GM13977 (cell line): ENCODE measurements around the gene SKAP1.

Experiments used
- DNase-seq: peaks from one replicate; pipeline ENCODE4 v3.0.0; 2012; ENCODE audit warnings: low spot score
- CTCF ChIP-seq: IDR thresholded peaks from 2 replicates; pipeline ENCODE4 v1.5.1; 2012; ENCODE audit warnings: mild to moderate bottlenecking, control low read depth; ENCODE audit not compliant: insufficient read depth; ENCODE audit errors: extremely low read depth, missing control alignments
- in situ Hi-C: fragments of 300-500 bp; cut with MboI; formaldehyde crosslinking; loops from one replicate; pipeline ENCODE4 v1.12.0; 2022; ENCODE audit warnings: low sequenced_read_pairs, low pct_unique_long_range_greater_than_20kb, mixed read lengths, inconsistent platforms; ENCODE audit not compliant: unreplicated experiment

Gene SKAP1

GRCh38 chr17:48229936-48230335, 200.1 kb downstream of the SKAP1 start:
- no peak for TF ChIP-seq CTCF
- DNase-seq, result no peak
- in situ Hi-C loops, result no loop called here

- TF ChIP-seq CTCF, result peak; percentile 22
- no peak for DNase-seq
- in situ Hi-C loops, result no loop called here
These were observed 201.3 kb downstream of the SKAP1 start for GRCh38 chr17:48228720-48229119.

- TF ChIP-seq CTCF, result no peak
- in situ Hi-C loops, result no loop called here
- DNase-seq, result no peak
These were observed 204.1 kb downstream of the SKAP1 start for GRCh38 chr17:48225725-48226567.

GRCh38 chr17:48223945-48224344, 206.1 kb downstream of the SKAP1 start:
- in situ Hi-C loops, result no loop called here
- no peak for TF ChIP-seq CTCF
- no peak for DNase-seq

DNA sequence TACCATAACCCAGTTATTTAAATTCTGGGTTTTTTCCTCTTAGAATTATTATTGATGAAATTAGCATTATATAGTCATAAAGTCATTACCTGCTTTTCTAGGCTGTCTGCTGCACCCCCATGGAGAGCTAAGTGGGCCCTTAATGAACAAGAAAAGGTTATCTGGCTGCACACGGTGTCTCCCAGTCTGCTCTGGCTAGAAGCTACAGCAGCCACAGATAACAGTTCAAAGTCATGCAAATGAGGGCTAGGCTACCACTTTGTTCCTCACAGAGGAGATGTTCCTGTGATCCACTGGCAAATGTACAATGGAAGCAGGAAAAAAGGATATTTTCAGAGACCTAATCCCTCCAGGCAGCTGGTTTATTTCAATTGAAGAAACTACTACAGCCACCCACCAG, 210.4 kb downstream of the SKAP1 start:
- no peak for TF ChIP-seq CTCF
- in situ Hi-C loops, result no loop called here
- DNase-seq, result no peak

GRCh38 chr17:48215583-48216139, 214.4 kb downstream of the SKAP1 start:
- no peak for DNase-seq
- TF ChIP-seq CTCF, result peak; percentile 52
- in situ Hi-C loops, result no loop called here
